HepG2 (cell line): ENCODE results near the gene NUP85. TPM values are rescaled to one million over a fixed set of nuclear protein-coding genes. Genes with fewer than 3 reads are reported as not detected.

ENCODE experiments used
- ARNT2 ChIP-seq: sonication (generic); formaldehyde crosslinking; IDR thresholded peaks from 2 replicates; pipeline ENCODE4 v1.8.0; 2022; ENCODE audit warnings: mild to moderate bottlenecking, low read depth, missing genetic modification reagents, moderate library complexity
- ASH2L ChIP-seq: fragments of 300-600, 200-600 bp; sonication (generic); IDR thresholded peaks from 2 replicates; pipeline ENCODE4 v1.7.0; 2017; ENCODE audit warnings: low read depth, mild to moderate bottlenecking, moderate library complexity, mixed read lengths, low read length; ENCODE audit not compliant: insufficient read length
- CENPX ChIP-seq: sonication (generic); formaldehyde crosslinking; IDR thresholded peaks from 2 replicates; pipeline ENCODE4 v1.9.0; 2021; ENCODE audit warnings: mild to moderate bottlenecking, missing genetic modification reagents, moderate library complexity
- E2F5 ChIP-seq: sonication (generic); formaldehyde crosslinking; conservative IDR thresholded peaks from 2 replicates; pipeline ENCODE4 v1.4.0; 2020; ENCODE audit warnings: missing genetic modification reagents
- ESRRA ChIP-seq: sonication (generic); formaldehyde crosslinking; IDR thresholded peaks from 2 replicates; pipeline ENCODE4 v1.5.1; 2020; ENCODE audit warnings: mild to moderate bottlenecking, low read depth, missing genetic modification reagents
- FOXO4 ChIP-seq: sonication (generic); formaldehyde crosslinking; conservative IDR thresholded peaks from 2 replicates; pipeline ENCODE4 v1.8.1; 2023; ENCODE audit warnings: missing genetic modification reagents
- HNF4A ChIP-seq: sonication (generic); formaldehyde crosslinking; IDR thresholded peaks from 2 replicates; pipeline ENCODE4 v1.4.0; 2020; ENCODE audit warnings: missing genetic modification reagents
- MAZ ChIP-seq, 2 experiments: sonication (generic) in 1 of 2; formaldehyde crosslinking in 1 of 2; IDR thresholded peaks; 2 replicates each; pipeline versions ENCODE4 v1.5.0 to v1.6.1; 2012 to 2020; ENCODE audit warnings: low read depth in 2 of 2, mild to moderate bottlenecking in 2 of 2, borderline replicate concordance in 1 of 2, improper control_type of control experiment in 1 of 2, low read length in 1 of 2, missing genetic modification reagents in 1 of 2, moderate library complexity in 1 of 2
- MIER2 ChIP-seq: IDR thresholded peaks from 2 replicates; pipeline ENCODE4 v1.6.1; 2016; ENCODE audit warnings: missing biosample characterization, missing genetic modification reagents
- PAF1 ChIP-seq: IDR thresholded peaks from 2 replicates; pipeline ENCODE4 v1.6.1; 2016; ENCODE audit warnings: missing genetic modification reagents, missing compliant biosample characterization
- PLRG1 ChIP-seq: fragments of 450-650 bp; conservative IDR thresholded peaks from 2 replicates; pipeline ENCODE4 v1.6.1; 2016
- TP53 ChIP-seq: sonication (generic); formaldehyde crosslinking; conservative IDR thresholded peaks from 2 replicates; pipeline ENCODE4 v1.4.0; 2020; ENCODE audit warnings: missing genetic modification reagents
- TRAFD1 ChIP-seq: sonication (generic); formaldehyde crosslinking; IDR thresholded peaks from 2 replicates; pipeline ENCODE4 v1.5.1; 2020; ENCODE audit warnings: missing genetic modification reagents, mild to moderate bottlenecking, borderline replicate concordance
- YY1 ChIP-seq: IDR thresholded peaks from 2 replicates; pipeline ENCODE4 v1.6.1; 2011; ENCODE audit warnings: low read length, low read depth, moderate library complexity, mild to moderate bottlenecking; ENCODE audit not compliant: insufficient read depth, insufficient replicate concordance
- ZBTB49 ChIP-seq: sonication (generic); formaldehyde crosslinking; IDR thresholded peaks from 2 replicates; pipeline ENCODE4 v1.4.0; 2020; ENCODE audit warnings: missing genetic modification reagents, borderline replicate concordance
- ZNF143 ChIP-seq: sonication (generic); formaldehyde crosslinking; IDR thresholded peaks from 2 replicates; pipeline ENCODE4 v1.4.0; 2020; ENCODE audit warnings: missing genetic modification reagents
- ZNF251 ChIP-seq: sonication (generic); formaldehyde crosslinking; IDR thresholded peaks from 2 replicates; pipeline ENCODE4 v1.9.0; 2021; ENCODE audit warnings: mild to moderate bottlenecking, missing genetic modification reagents
- ZNF513 ChIP-seq: sonication (generic); formaldehyde crosslinking; conservative IDR thresholded peaks from 2 replicates; pipeline ENCODE4 v1.5.0; 2020; ENCODE audit warnings: missing genetic modification reagents
- ZNF543 ChIP-seq: sonication (generic); formaldehyde crosslinking; IDR thresholded peaks from 2 replicates; pipeline ENCODE4 v1.4.0; 2020; ENCODE audit warnings: mild to moderate bottlenecking, missing genetic modification reagents
- ZNF746 ChIP-seq: sonication (generic); formaldehyde crosslinking; IDR thresholded peaks from 2 replicates; pipeline ENCODE4 v1.8.0; 2022; ENCODE audit warnings: mild to moderate bottlenecking, missing genetic modification reagents
- ZSCAN29 ChIP-seq: sonication (generic); formaldehyde crosslinking; conservative IDR thresholded peaks from 2 replicates; pipeline ENCODE4 v1.4.0; 2020; ENCODE audit warnings: mild to moderate bottlenecking, missing genetic modification reagents
- polyA plus RNA-seq, 8 experiments: library from polyadenylated mRNA; depleted of rRNA in 3 of 8; stranded (reverse) in 7 of 8; unstranded in 1 of 8; fragments of >200 nt; fragmentation: Illumina TruSeq in 4 of 8; extraction: Trizol in 4 of 8; gene quantifications; 2 replicates each; pipeline versions ENCODE4 v1.2.1 to v1.2.3, GENCODE V29; 2011 to 2016; ENCODE audit warnings: low read depth in 4 of 8, missing spikeins in 1 of 8, mixed read lengths in 1 of 8; ENCODE audit not compliant: insufficient read depth in 1 of 8
- total RNA-seq, 5 experiments: library from RNA; depleted of rRNA; stranded (reverse); fragments of >200 nt; fragmentation: Illumina TruSeq; extraction: Trizol; gene quantifications; 2 replicates each; pipeline ENCODE4 v1.2.3, GENCODE V29; 2016; ENCODE audit warnings: low read depth in 1 of 5

NUP85 gene
- total and polyA plus RNA-seq, 2 of the 13 experiments (the other 11 are each of a cell fraction or from before 2014, with no cell fraction given), result 89.1 to 124 TPM

GRCh38 chr17:75261336-75262111, 56.0 kb downstream of the NUP85 start, which contains the start of the genes GGA3 and MRPS7 (continued):
- TF ChIP-seq MAZ (IDR thresholded peaks at IDR 0.05; ENCODE audit: borderline replicate concordance, low read depth, low read length), result peak; percentile 53
- peak; percentile 87; the same call in 1 of the 2 replicates for TF ChIP-seq MAZ (CRISPR knock-in tag; IDR thresholded peaks at IDR 0.05; ENCODE audit: low read depth)
- no peak for TF ChIP-seq CENPX (CRISPR knock-in tag)
- TF ChIP-seq HNF4A (CRISPR knock-in tag), result no peak
- TF ChIP-seq E2F5 (CRISPR knock-in tag), result peak; percentile 21; the same call in 1 of the 2 replicates
- TF ChIP-seq ZBTB49, result no peak
- TF ChIP-seq ARNT2 (CRISPR knock-in tag), result peak; percentile 98
- no peak; the same call in 1 of the 2 replicates for TF ChIP-seq ZNF543
- no peak for TF ChIP-seq FOXO4 (CRISPR knock-in tag)
- TF ChIP-seq ZNF251 (CRISPR knock-in tag), result peak; percentile 16; the same call in 1 of the 2 replicates
- TF ChIP-seq MIER2 (CRISPR knock-in tag), result no peak
- TF ChIP-seq ZNF143 (CRISPR knock-in tag), result peak; percentile 37; the same call in 1 of the 2 replicates
- TF ChIP-seq PAF1, result no peak
- TF ChIP-seq YY1, result peak; percentile 94
- TF ChIP-seq ZNF513 (CRISPR knock-in tag), result no peak; the same call in 1 of the 2 replicates
- peak; percentile 99 for TF ChIP-seq ASH2L
- TF ChIP-seq TRAFD1, result no peak; the same call in 1 of the 2 replicates
- TF ChIP-seq PLRG1, result no peak
- no peak for TF ChIP-seq ZSCAN29
- TF ChIP-seq TP53 (CRISPR knock-in tag), result no peak; the same call in 1 of the 2 replicates
- TF ChIP-seq ESRRA (CRISPR knock-in tag), result peak; percentile 64
- peak; percentile 66; the same call in 1 of the 2 replicates for TF ChIP-seq ZNF746 (CRISPR knock-in tag)
